Left ventricle myocardium superior (tissue), 1 donor: ENCODE results near the gene KICS2. TPM values are rescaled to one million over a fixed set of nuclear protein-coding genes. Genes with fewer than 3 reads are reported as not detected.
"Not testable (repeated sequence)": the region's sequence is repeated elsewhere in the genome, so short reads cannot be mapped to it uniquely, and the experiment has no call there.

Experiments used
- ATAC-seq: fragments of 200-7000 bp; cut with Tn5 transposase; one replicate; pipeline ENCODE4 v1.9.1; 2020; ENCODE audit warnings: mild to moderate bottlenecking, moderate library complexity
- DNase-seq: peaks from one replicate; pipeline ENCODE4 v3.0.0-alpha.2; 2020
- intact Hi-C: fragments of 100-400 bp; cut with micrococcal nuclease; formaldehyde crosslinking; loops from one replicate; pipeline ENCODE4 v1.11.0; 2022
- total RNA-seq: library from RNA; stranded (reverse); fragmentation: NEBNext Ultra II Directional; extraction: Animal tissue kit (Norgen Biotek cat#: 25700); gene quantifications from one replicate; pipeline ENCODE4 v1.2.1, GENCODE V29; 2021
- donor health status: DM: no; HTN: yes; CAD: no; lungs with severe emphysema.

KICS2 gene
- total RNA-seq, 1 donor from 2014 or later: 2.7 TPM

GRCh38 chr12:64219145-64219544 is 3.0 kb downstream of the KICS2 start:
- ATAC-seq: no peak
- intact Hi-C loops: no loop called here

GRCh38 chr12:64218597-64218996 is 3.5 kb downstream of the KICS2 start:
- intact Hi-C loops: no loop called here
- ATAC-seq (no peak), DNase-seq (no peak)

More at GRCh38 chr12:64219145-64219544, 3.0 kb downstream of the KICS2 start:
- DNase-seq: no peak

GRCh38 chr12:64217643-64218042 is 4.5 kb downstream of the KICS2 start:
- ATAC-seq, DNase-seq, intact Hi-C loops: not testable (repeated sequence)

- no peak for DNase-seq
Observed at GRCh38 chr12:64216239-64216638, 5.9 kb downstream of the KICS2 start.

GRCh38 chr12:64212119-64212746 is 9.9 kb downstream of the KICS2 start:
- ATAC-seq: no peak
- no peak for DNase-seq
- intact Hi-C loops: no loop called here

More at GRCh38 chr12:64216239-64216638, 5.9 kb downstream of the KICS2 start:
- ATAC-seq: no peak
- intact Hi-C loops: no loop called here

- intact Hi-C loops: no loop called here
- no peak for ATAC-seq
- no peak for DNase-seq
Observed at GRCh38 chr12:64207453-64207852, 14.6 kb downstream of the KICS2 start.

GRCh38 chr12:64205542-64205941 is 16.6 kb downstream of the KICS2 start:
- intact Hi-C loops: no loop called here
- ATAC-seq (no peak), DNase-seq (no peak)

GRCh38 chr12:64203775-64204174 is 18.3 kb downstream of the KICS2 start:
- no peak for ATAC-seq
- intact Hi-C loops: no loop called here
- no peak for DNase-seq

- intact Hi-C loops: no loop called here
- DNase-seq (no peak), ATAC-seq (no peak)
Observed at GRCh38 chr12:64203036-64203435, 19.1 kb downstream of the KICS2 start.

GRCh38 chr12:64195841-64196240 is 26.3 kb downstream of the KICS2 start:
- ATAC-seq, DNase-seq, intact Hi-C loops: not testable (repeated sequence)

- DNase-seq (peak; percentile 27), ATAC-seq (peak; percentile 86)
- intact Hi-C loops: no loop called here
Observed at GRCh38 chr12:64194333-64195149, 27.6 kb downstream of the KICS2 start.

GRCh38 chr12:64193931-64194330 is 28.2 kb downstream of the KICS2 start:
- peak; percentile 63 for ATAC-seq
- DNase-seq: no peak
- intact Hi-C loops: no loop called here

GRCh38 chr12:64192644-64193444 is 29.3 kb downstream of the KICS2 start:
- intact Hi-C loops: no loop called here
- no peak for DNase-seq
- ATAC-seq: no peak

GRCh38 chr12:64190140-64190539 is 32.0 kb downstream of the KICS2 start:
- ATAC-seq: no peak
- no peak for DNase-seq
- intact Hi-C loops: no loop called here

GRCh38 chr12:64189530-64189929 is 32.6 kb downstream of the KICS2 start:
- intact Hi-C loops: no loop called here
- DNase-seq (no peak), ATAC-seq (no peak)

GRCh38 chr12:64187794-64188193 is 34.3 kb downstream of the KICS2 start:
- intact Hi-C loops: no loop called here
- DNase-seq (no peak), ATAC-seq (no peak)

- intact Hi-C loops: no loop called here
- ATAC-seq (no peak), DNase-seq (no peak)
Observed at GRCh38 chr12:64187370-64187769, 34.7 kb downstream of the KICS2 start.

- no peak for ATAC-seq
- intact Hi-C loops: no loop called here
Observed at GRCh38 chr12:64186789-64187188, 35.3 kb downstream of the KICS2 start.

GRCh38 chr12:64184216-64184615 is 37.9 kb downstream of the KICS2 start:
- intact Hi-C loops: no loop called here
- DNase-seq (no peak), ATAC-seq (no peak)

More at GRCh38 chr12:64186789-64187188, 35.3 kb downstream of the KICS2 start:
- DNase-seq: no peak
